GM10248 (cell line): Measurements from ENCODE around the gene RNF2.
"Not testable (repeated sequence)": the region's sequence is repeated elsewhere in the genome, so short reads cannot be mapped to it uniquely, and the experiment has no call there.

Experiments used
- CTCF ChIA-PET: fragments of 300-600 bp; sonication (Branson Sonifier 250); formaldehyde crosslinking; extraction: SDS; loops from one replicate; lab custom pipeline; 2021; ENCODE audit warnings: antibody characterized with exemption; lab: Yijun Ruan, JAX
- POLR2A ChIA-PET: fragments of 350-650 bp; sonication (Branson Sonifier 250); formaldehyde crosslinking; extraction: SDS; loops from one replicate; lab custom pipeline; 2020; ENCODE audit warnings: antibody characterized with exemption; lab: Yijun Ruan, JAX
- DNase-seq: peaks from one replicate; pipeline ENCODE4 v3.0.0; 2012; ENCODE audit errors: extremely low spot score
- CTCF ChIP-seq: IDR thresholded peaks from 2 replicates; pipeline ENCODE4 v1.5.1; 2012; ENCODE audit warnings: mild to moderate bottlenecking, low read depth; ENCODE audit errors: extremely low read depth, missing control alignments, control extremely low read depth

The RNF2 gene

GRCh38 chr1:185058110-185058509 is 12.8 kb downstream of the RNF2 start:
- POLR2A ChIA-PET, result no interaction called here
- CTCF ChIA-PET, result interaction anchor here (2.0 to 3.1 kb wide), 2 partner anchors 9 to 112 kb away, joined by 7 to 9 read pairs; no protein-coding TSS in a partner anchor
- no peak for DNase-seq
- TF ChIP-seq CTCF, result no peak

GRCh38 chr1:185058876-185059275 is 13.5 kb downstream of the RNF2 start:
- ChIA-PET POLR2A (interaction anchor here (0.7 kb wide), 1 partner anchor 39 kb away, joined by 3 read pairs; no protein-coding TSS in a partner anchor), CTCF (interaction anchor here (2.0 to 3.1 kb wide), 2 partner anchors 10 to 111 kb away, joined by 7 to 9 read pairs; no protein-coding TSS in a partner anchor)
- no peak for TF ChIP-seq CTCF
- no peak for DNase-seq

GRCh38 chr1:185059950-185060571 is 14.7 kb downstream of the RNF2 start:
- no peak for DNase-seq
- no peak for TF ChIP-seq CTCF
- ChIA-PET CTCF (interaction anchor here (1.0 to 3.1 kb wide), 3 partner anchors 9 to 110 kb away, joined by 3 to 9 read pairs (median 7); no protein-coding TSS in a partner anchor), POLR2A (no interaction called here)

- POLR2A ChIA-PET, result no interaction called here
- DNase-seq, result no peak
- CTCF ChIA-PET, result interaction anchor here (1.7 kb wide), 1 partner anchor 107 kb away, joined by 6 read pairs; no protein-coding TSS in a partner anchor
- TF ChIP-seq CTCF, result no peak
These were observed 17.5 kb downstream of the RNF2 start for GRCh38 chr1:185062710-185063370.

GRCh38 chr1:185063719-185064118 is 18.4 kb downstream of the RNF2 start:
- POLR2A ChIA-PET, result no interaction called here
- TF ChIP-seq CTCF, result no peak
- CTCF ChIA-PET, result interaction anchor here (1.0 to 1.6 kb wide), 2 partner anchors 18 to 63 kb away, joined by 3 read pairs; partner anchors contain the start of gene RNF2
- DNase-seq, result no peak

GRCh38 chr1:185065006-185065405 is 19.6 kb downstream of the RNF2 start:
- CTCF ChIA-PET, result interaction anchor here (0.6 to 1.7 kb wide), 8 partner anchors 12 to 260 kb away, joined by 3 to 5 read pairs (median 3); partner anchors contain the start of gene RNF2
- DNase-seq, POLR2A ChIA-PET: not testable (repeated sequence)

- ChIA-PET POLR2A (no interaction called here), CTCF (interaction anchor here (1.1 to 1.7 kb wide), 4 partner anchors 11 to 261 kb away, joined by 3 to 5 read pairs (median 4); partner anchors contain the start of gene RNF2)
- no peak for TF ChIP-seq CTCF
These were observed 20.8 kb downstream of the RNF2 start for GRCh38 chr1:185066181-185066580.

More at GRCh38 chr1:185066181-185066580, 20.8 kb downstream of the RNF2 start:
- DNase-seq, result no peak
